Liver (tissue), 9 donors: ENCODE data around the gene CCL24. TPM values are rescaled to one million over a fixed set of nuclear protein-coding genes. Genes with fewer than 3 reads are reported as not detected.

ENCODE experiments used
- DNase-seq: peaks from one replicate; pipeline ENCODE4 v3.0.0-alpha.2; 2017; ENCODE audit warnings: low spot score
- H3K27ac ChIP-seq, 2 donors: one replicate each; pipeline ENCODE4 v1.7.0; 2013; ENCODE audit warnings: inconsistent platforms in 2 of 2, low read length in 2 of 2, control low read depth in 1 of 2, low read depth in 1 of 2, mild to moderate bottlenecking in 1 of 2
- H3K27me3 ChIP-seq, 4 donors: one replicate each; pipeline versions ENCODE4 v1.6.1 to v1.7.0; 2013; ENCODE audit warnings: low read length in 3 of 4, inconsistent platforms in 1 of 4, mild to moderate bottlenecking in 1 of 4, moderate library complexity in 1 of 4; ENCODE audit not compliant: control insufficient read depth in 4 of 4, insufficient read depth in 4 of 4
- H3K36me3 ChIP-seq, 4 donors: one replicate each; pipeline versions ENCODE4 v1.6.1 to v1.7.0; 2013; ENCODE audit warnings: low read length in 3 of 4, mild to moderate bottlenecking in 3 of 4, low read depth in 1 of 4, moderate library complexity in 1 of 4; ENCODE audit not compliant: control insufficient read depth in 4 of 4, insufficient read depth in 3 of 4
- H3K4me1 ChIP-seq, 4 donors: one replicate each; pipeline versions ENCODE4 v1.6.1 to v1.7.0; 2013; ENCODE audit warnings: low read length in 3 of 4, mild to moderate bottlenecking in 3 of 4, moderate library complexity in 1 of 4; ENCODE audit not compliant: control insufficient read depth in 4 of 4, insufficient read depth in 4 of 4
- H3K4me3 ChIP-seq, 3 donors: one replicate each; pipeline versions ENCODE4 v1.6.1 to v1.7.0; 2013; ENCODE audit warnings: low read length in 3 of 3, control low read depth in 1 of 3, low read depth in 1 of 3, mild to moderate bottlenecking in 1 of 3
- H3K9ac ChIP-seq, 2 donors: one replicate each; pipeline ENCODE4 v1.7.0; 2013; ENCODE audit warnings: low read length in 2 of 2, mild to moderate bottlenecking in 2 of 2, moderate library complexity in 2 of 2, control low read depth in 1 of 2, low read depth in 1 of 2
- H3K9me3 ChIP-seq, 4 donors: one replicate each; pipeline versions ENCODE4 v1.6.1 to v1.7.0; 2013; ENCODE audit warnings: low read length in 3 of 4; ENCODE audit not compliant: control insufficient read depth in 4 of 4
- ATF3 ChIP-seq: IDR thresholded peaks from 2 replicates; pipeline ENCODE4 v1.6.1; 2016; ENCODE audit warnings: antibody characterized with exemption
- FOXA1 ChIP-seq: IDR thresholded peaks from 2 replicates; pipeline ENCODE4 v1.6.1; 2016; ENCODE audit warnings: antibody characterized with exemption
- FOXA2 ChIP-seq: IDR thresholded peaks from 2 replicates; pipeline ENCODE4 v1.6.1; 2016; ENCODE audit warnings: antibody characterized with exemption
- GABPA ChIP-seq, 2 donors: IDR thresholded peaks in 1 of 2; conservative IDR thresholded peaks in 1 of 2; 2 replicates each; pipeline ENCODE4 v1.6.1; 2016; ENCODE audit warnings: antibody characterized with exemption in 2 of 2, mild to moderate bottlenecking in 1 of 2, moderate library complexity in 1 of 2
- HNF4A ChIP-seq, 2 donors: conservative IDR thresholded peaks; 2 replicates each; pipeline ENCODE4 v1.6.1; 2016; ENCODE audit warnings: antibody characterized with exemption in 2 of 2, mild to moderate bottlenecking in 2 of 2
- HNF4G ChIP-seq: IDR thresholded peaks from 2 replicates; pipeline ENCODE4 v1.6.1; 2016; ENCODE audit warnings: antibody characterized with exemption
- JUND ChIP-seq, 2 donors: IDR thresholded peaks; 2 replicates each; pipeline ENCODE4 v1.6.1; 2016; ENCODE audit warnings: antibody characterized with exemption in 2 of 2
- MAX ChIP-seq: IDR thresholded peaks from 2 replicates; pipeline ENCODE4 v1.6.1; 2016; ENCODE audit warnings: antibody characterized with exemption
- RAD21 ChIP-seq, 2 donors: IDR thresholded peaks; 2 replicates each; pipeline ENCODE4 v1.6.1; 2016; ENCODE audit warnings: antibody characterized with exemption in 2 of 2, mild to moderate bottlenecking in 2 of 2
- REST ChIP-seq: IDR thresholded peaks from 2 replicates; pipeline ENCODE4 v1.6.1; 2016; ENCODE audit warnings: antibody characterized with exemption, mild to moderate bottlenecking
- RXRA ChIP-seq, 2 donors: IDR thresholded peaks; 2 replicates each; pipeline ENCODE4 v1.6.1; 2017 to 2018; ENCODE audit warnings: antibody characterized with exemption in 2 of 2, mild to moderate bottlenecking in 1 of 2
- SP1 ChIP-seq: IDR thresholded peaks from 2 replicates; pipeline ENCODE4 v1.6.1; 2018; ENCODE audit warnings: antibody characterized with exemption, mild to moderate bottlenecking
- YY1 ChIP-seq: IDR thresholded peaks from 2 replicates; pipeline ENCODE4 v1.6.1; 2016; ENCODE audit warnings: antibody characterized with exemption, mild to moderate bottlenecking
- ZBTB33 ChIP-seq: IDR thresholded peaks from 2 replicates; pipeline ENCODE4 v1.6.1; 2016; ENCODE audit warnings: antibody characterized with exemption
- WGBS: extraction: QIAGEN DNeasy Blood & Tissue Kit; methylation state at CpG from one replicate; pipeline ENCODE4 v1.1.7; 2013; 5-methylcytosine and 5-hydroxymethylcytosine counted together
- polyA plus RNA-seq, 2 donors: library from polyadenylated mRNA; stranded (reverse) in 1 of 2; unstranded in 1 of 2; fragments of 200-250 nt in 1 of 2; fragments of >200 nt in 1 of 2; fragmentation: Nextera tagmentation in 1 of 2; extraction: Ambion mirVana in 1 of 2; gene quantifications; one replicate each; pipeline versions ENCODE4 v1.2.1 to v1.2.3, GENCODE V29; 2013 to 2015
- total RNA-seq, 2 donors: library from RNA; depleted of rRNA; stranded (reverse); fragments of >200 nt; gene quantifications; one replicate each; pipeline ENCODE4 v1.2.3, GENCODE V29; 2014
- TF ChIP-seq, protein P1 (sequence below): fragments of 150-350 bp; IDR thresholded peaks from 2 replicates; pipeline ENCODE4 v1.5.1; 2017; ENCODE audit warnings: improper control_type of control experiment, low read depth, low read length; ENCODE audit not compliant: missing input control
- donor health status: healthy.
- donor health status: healthy.
- donor health status: healthy.
- donor health status: healthy.
- donor health status: healthy.

Gene CCL24
- total and polyA plus RNA-seq, 4 donors: 0.47 to 2.1 (median 1.6) TPM; not detected in 1

DNA sequence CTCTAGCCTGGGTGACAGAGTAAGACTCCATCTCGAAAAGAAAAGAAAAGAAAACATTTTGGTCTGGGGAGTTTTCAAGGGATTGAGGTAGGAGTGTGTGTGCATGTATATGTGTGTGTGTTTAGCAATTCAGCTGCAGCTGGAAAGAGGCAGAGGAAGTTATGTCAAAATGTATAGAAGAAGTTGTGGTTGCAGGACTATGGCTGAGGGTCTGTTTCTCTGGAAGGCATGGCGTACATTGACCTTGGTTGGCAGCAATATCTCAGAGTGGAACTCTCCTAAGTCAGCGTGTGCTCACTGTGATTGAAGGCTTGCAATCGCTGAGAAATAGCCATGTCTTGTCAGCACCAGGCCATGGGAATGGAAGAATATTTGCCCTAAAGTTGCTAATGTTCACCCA, 36.6 kb upstream of the CCL24 start:
- H3K4me3 ChIP-seq: no peak overlapping the region
- H3K27me3 ChIP-seq: no peaks in the 10 kb centered on the region
- 80% methylated on average over 4 of the region's 4 CpGs for WGBS
- TF ChIP-seq RXRA (IDR thresholded peaks at IDR 0.05): no peak
- no peak for TF ChIP-seq ZBTB33
- no peak for TF ChIP-seq YY1
- no peak for TF ChIP-seq FOXA1
- no peak for TF ChIP-seq ATF3
- TF ChIP-seq HNF4A (conservative IDR thresholded peaks at IDR 0.05): no peak
- TF ChIP-seq JUND (IDR thresholded peaks at IDR 0.05): no peak
- TF ChIP-seq, protein P1, sequence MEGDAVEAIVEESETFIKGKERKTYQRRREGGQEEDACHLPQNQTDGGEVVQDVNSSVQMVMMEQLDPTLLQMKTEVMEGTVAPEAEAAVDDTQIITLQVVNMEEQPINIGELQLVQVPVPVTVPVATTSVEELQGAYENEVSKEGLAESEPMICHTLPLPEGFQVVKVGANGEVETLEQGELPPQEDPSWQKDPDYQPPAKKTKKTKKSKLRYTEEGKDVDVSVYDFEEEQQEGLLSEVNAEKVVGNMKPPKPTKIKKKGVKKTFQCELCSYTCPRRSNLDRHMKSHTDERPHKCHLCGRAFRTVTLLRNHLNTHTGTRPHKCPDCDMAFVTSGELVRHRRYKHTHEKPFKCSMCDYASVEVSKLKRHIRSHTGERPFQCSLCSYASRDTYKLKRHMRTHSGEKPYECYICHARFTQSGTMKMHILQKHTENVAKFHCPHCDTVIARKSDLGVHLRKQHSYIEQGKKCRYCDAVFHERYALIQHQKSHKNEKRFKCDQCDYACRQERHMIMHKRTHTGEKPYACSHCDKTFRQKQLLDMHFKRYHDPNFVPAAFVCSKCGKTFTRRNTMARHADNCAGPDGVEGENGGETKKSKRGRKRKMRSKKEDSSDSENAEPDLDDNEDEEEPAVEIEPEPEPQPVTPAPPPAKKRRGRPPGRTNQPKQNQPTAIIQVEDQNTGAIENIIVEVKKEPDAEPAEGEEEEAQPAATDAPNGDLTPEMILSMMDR: no peak
- no peak overlapping the region for H3K9ac ChIP-seq
- no peaks in the 10 kb centered on the region for H3K9me3 ChIP-seq
- H3K4me1 ChIP-seq: peaks cover 0 to 3% (median under 1%) of the 10 kb centered on the region in 4 donors
- no peak for DNase-seq
- no peak overlapping the region for H3K27ac ChIP-seq
- no peaks in the 10 kb centered on the region for H3K36me3 ChIP-seq

GRCh38 chr7:75849573-75849972, 36.0 kb upstream of the CCL24 start:
- Histone ChIP-seq H3K4me3 (no peak overlapping the region), H3K36me3 (no peaks in the 10 kb centered on the region), H3K27ac (no peak overlapping the region), H3K9me3 (no peaks in the 10 kb centered on the region), H3K9ac (no peak overlapping the region), H3K27me3 (no peaks in the 10 kb centered on the region), H3K4me1 (peaks cover 0 to 3% (median under 1%) of the 10 kb centered on the region in 4 donors)
- no peak for DNase-seq
- WGBS: 82% methylated on average over 3 of the region's 3 CpGs
- no peak for TF ChIP-seq YY1
- TF ChIP-seq GABPA (IDR thresholded peaks at IDR 0.05 in 1 of 2, conservative IDR thresholded peaks at IDR 0.05 in 1 of 2): no peak
- no peak for TF ChIP-seq RXRA (IDR thresholded peaks at IDR 0.05)
- no peak for TF ChIP-seq FOXA1
- TF ChIP-seq FOXA2: no peak
- TF ChIP-seq JUND (IDR thresholded peaks at IDR 0.05): no peak
- no peak for TF ChIP-seq MAX
- no peak for TF ChIP-seq RAD21 (IDR thresholded peaks at IDR 0.05)

DNA sequence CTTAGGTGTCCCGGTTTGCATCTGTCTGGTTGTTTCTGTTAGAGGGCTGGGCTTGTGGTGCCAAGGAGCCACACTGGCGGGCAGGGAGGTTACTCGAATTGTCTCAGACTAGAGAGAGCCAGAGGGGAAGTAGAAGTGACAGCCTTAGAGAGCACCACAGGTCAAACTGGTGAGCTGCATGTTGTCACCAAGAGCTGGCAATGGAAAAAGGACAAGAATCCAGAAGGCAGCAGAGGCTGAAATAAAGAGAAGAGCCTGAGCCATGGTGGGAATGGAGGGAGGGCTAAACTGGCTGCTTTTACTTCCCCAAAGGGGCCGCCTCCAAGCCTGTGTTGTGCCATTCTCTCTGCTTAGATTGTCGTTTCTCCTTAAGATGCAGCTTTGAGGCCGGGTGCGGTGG, 34.1 kb upstream of the CCL24 start:
- Histone ChIP-seq H3K27me3 (no peaks in the 10 kb centered on the region), H3K36me3 (no peaks in the 10 kb centered on the region), H3K4me1 (peaks cover 0 to 1% (median under 1%) of the 10 kb centered on the region in 4 donors), H3K4me3 (no peak overlapping the region), H3K9ac (no peak overlapping the region), H3K9me3 (no peaks in the 10 kb centered on the region), H3K27ac (no peak overlapping the region)
- no peak for DNase-seq
- WGBS: 80% methylated on average over 7 of the region's 7 CpGs
- no peak for TF ChIP-seq HNF4G
- TF ChIP-seq REST: no peak
- TF ChIP-seq SP1: no peak
- TF ChIP-seq, protein P1: no peak
- no peak for TF ChIP-seq ZBTB33
- no peak for TF ChIP-seq JUND (IDR thresholded peaks at IDR 0.05)
